Fibroblast of lung (primary cell): ENCODE measurements around the gene RAB35.

Experiments used
- EZH2 ChIP-seq: IDR thresholded peaks from 2 replicates; pipeline ENCODE4 v1.5.1; 2012; ENCODE audit warnings: low read length, control low read depth, mild to moderate bottlenecking; ENCODE audit errors: missing control alignments
- TF ChIP-seq, protein P1 (sequence below), 2 donors: IDR thresholded peaks in 1 of 2; conservative IDR thresholded peaks in 1 of 2; 1 replicate in 1 of 2; 2 replicates in 1 of 2; pipeline ENCODE4 v1.5.1; 2011 to 2012; ENCODE audit warnings: low read length in 2 of 2, control low read depth in 1 of 2, inconsistent platforms in 1 of 2, low read depth in 1 of 2, mild to moderate bottlenecking in 1 of 2

DNA sequence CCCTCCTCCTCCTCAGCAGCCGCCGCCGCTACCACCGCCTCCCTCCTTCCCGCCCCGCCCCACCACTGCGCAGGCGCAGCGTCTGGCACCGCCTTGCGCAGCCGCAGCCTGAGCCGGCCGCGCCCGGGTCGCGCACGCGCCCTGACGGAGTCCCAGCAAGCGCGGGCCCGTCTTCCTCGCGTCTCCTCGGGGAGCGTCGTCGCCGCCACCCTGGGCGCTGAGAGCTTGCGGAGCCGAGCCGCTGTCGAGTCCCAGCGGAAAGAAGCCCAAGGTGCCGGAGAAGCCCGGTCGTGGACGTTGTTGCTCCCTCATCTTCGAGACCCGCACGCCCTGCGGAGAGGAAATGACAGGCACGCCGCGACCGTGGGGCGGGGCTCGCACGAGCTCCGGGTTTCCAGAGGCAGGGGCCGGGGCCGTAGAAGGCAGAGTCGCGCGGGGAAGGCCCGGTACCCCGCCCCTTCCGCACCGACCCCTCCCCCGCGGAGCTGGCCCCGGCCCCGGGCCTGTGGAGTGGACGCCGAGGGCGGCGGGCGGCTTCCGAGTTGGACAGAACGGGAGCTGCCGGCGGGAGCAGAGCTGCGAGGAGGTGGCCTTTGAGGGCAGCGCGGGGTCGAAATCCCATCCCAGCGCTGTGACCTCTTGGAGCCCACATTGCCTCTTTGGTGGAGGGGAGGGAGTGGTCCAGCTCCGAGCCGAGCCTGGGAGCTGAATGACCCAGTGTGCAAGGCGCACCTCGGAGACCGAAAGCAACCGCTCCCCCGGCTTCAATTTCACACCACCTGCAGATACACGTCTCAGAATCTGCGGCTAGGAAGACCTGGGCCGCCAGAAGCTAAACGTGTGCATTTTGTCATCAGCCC is 469 bp upstream of the RAB35 start:
- no peak for TF ChIP-seq EZH2
- TF ChIP-seq, protein P1, sequence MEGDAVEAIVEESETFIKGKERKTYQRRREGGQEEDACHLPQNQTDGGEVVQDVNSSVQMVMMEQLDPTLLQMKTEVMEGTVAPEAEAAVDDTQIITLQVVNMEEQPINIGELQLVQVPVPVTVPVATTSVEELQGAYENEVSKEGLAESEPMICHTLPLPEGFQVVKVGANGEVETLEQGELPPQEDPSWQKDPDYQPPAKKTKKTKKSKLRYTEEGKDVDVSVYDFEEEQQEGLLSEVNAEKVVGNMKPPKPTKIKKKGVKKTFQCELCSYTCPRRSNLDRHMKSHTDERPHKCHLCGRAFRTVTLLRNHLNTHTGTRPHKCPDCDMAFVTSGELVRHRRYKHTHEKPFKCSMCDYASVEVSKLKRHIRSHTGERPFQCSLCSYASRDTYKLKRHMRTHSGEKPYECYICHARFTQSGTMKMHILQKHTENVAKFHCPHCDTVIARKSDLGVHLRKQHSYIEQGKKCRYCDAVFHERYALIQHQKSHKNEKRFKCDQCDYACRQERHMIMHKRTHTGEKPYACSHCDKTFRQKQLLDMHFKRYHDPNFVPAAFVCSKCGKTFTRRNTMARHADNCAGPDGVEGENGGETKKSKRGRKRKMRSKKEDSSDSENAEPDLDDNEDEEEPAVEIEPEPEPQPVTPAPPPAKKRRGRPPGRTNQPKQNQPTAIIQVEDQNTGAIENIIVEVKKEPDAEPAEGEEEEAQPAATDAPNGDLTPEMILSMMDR (conservative IDR thresholded peaks at IDR 0.05 in 1 of 2, IDR thresholded peaks at IDR 0.05 in 1 of 2; ENCODE audit: low read depth in 1 of 2, low read length in 2 of 2), result no peak
